GM12872 (cell line): ENCODE data around the gene TXNL4A.

Experiments
- CTCF ChIP-seq: IDR thresholded peaks from 3 replicates; pipeline ENCODE4 v1.5.1; 2011; ENCODE audit warnings: low read depth, mild to moderate bottlenecking, low read length, moderate library complexity; ENCODE audit not compliant: insufficient read depth

The TXNL4A gene

GRCh38 chr18:79961527-79962291 lies 26.7 kb downstream of the TXNL4A start:
- TF ChIP-seq CTCF, result no peak

- TF ChIP-seq CTCF, result no peak
Measured at GRCh38 chr18:79960921-79961526, 27.3 kb downstream of the TXNL4A start.

- no peak for TF ChIP-seq CTCF
Measured at GRCh38 chr18:79958981-79959380, 29.4 kb downstream of the TXNL4A start.

- TF ChIP-seq CTCF, result no peak
Measured at GRCh38 chr18:79956276-79956675, 32.1 kb downstream of the TXNL4A start.

GRCh38 chr18:79955302-79956075 lies 32.9 kb downstream of the TXNL4A start:
- TF ChIP-seq CTCF, result no peak

DNA sequence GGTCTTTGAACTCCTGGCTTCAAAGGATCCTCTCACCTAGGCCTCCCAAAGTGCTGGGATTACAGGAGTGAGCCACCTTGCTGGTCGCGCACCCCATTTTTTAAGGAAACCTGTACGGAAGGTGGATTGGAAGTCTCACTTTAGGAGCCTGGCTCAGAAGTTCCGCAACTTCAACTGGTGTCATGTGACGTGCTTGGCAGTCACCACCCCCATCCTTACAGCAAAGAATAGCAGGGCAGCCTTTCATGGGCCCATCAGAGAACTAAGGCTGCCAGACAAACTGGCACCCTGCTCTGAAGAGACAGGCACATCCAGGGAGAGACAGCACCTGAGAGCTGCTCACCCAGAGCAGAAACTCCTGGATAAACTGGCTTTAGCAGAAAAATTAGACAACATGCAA lies 33.6 kb downstream of the TXNL4A start:
- no peak for TF ChIP-seq CTCF

DNA sequence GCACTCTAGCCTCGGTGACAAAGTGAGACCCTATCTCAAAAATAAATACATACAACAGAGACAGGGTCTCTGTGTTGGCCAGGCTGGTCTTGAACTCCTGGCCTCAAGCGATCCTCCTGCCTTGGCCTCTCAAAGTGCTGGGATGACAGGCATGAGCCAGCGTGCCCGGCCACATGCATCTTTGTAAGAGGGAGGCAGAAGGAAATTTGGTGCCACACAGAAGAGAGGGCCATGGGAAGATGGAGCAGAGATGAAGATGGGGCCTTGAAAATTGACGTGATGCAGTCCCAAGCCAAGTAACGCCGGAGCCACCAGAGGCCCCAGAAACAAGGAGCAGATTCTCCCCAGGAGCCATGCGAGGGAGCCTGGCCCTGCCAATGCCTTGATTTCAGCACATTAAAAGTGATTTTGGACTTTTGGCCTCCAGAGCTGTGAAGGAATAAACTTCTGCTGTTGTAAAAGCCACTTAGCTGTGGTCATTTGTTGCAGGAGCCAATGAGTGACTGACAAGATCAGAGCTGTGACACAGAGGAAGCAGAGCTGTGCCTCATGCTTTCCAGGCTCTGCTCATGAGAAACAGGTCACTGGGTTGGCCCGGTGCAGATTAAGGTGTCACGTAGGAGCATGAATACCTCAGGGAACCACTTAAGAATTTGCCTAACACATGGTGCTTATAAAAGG lies 34.3 kb downstream of the TXNL4A start:
- no peak for TF ChIP-seq CTCF
